PC-9 (cell line): ENCODE measurements around the gene ZWILCH. TPM values are rescaled to one million over a fixed set of nuclear protein-coding genes. Genes with fewer than 3 reads are reported as not detected.

Source experiments
- BruUV-seq: library from RNA; stranded (reverse); fragments of 400-500 nt; replicated peaks from 2 replicates; lab custom pipeline; 2021; lab: Mats Ljungman, UMichigan
- CTCF ChIA-PET: fragments of 300-600 bp; sonication (Branson Sonifier 250); formaldehyde crosslinking; loops from one replicate; lab custom pipeline; 2022; ENCODE audit warnings: antibody characterized with exemption; lab: Charles Lee
- POLR2A ChIA-PET: fragments of 300-600 bp; sonication (Branson Sonifier 250); formaldehyde crosslinking; loops from one replicate; lab custom pipeline; 2022; ENCODE audit warnings: antibody characterized with exemption; ENCODE audit not compliant: unreplicated experiment; lab: Charles Lee
- DNase-seq, 2 experiments: peaks; one replicate each; pipeline versions ENCODE4 v3.0.0 to v3.0.0-alpha.2; 2015 to 2022; ENCODE audit warnings: mixed read lengths in 1 of 2
- H2AFZ ChIP-seq: fragments of 200-600 bp; sonication (generic); 2 replicates; pipeline ENCODE4 v1.8.1; 2017; ENCODE audit warnings: antibody characterized with exemption
- H3F3A ChIP-seq: fragments of 200-600 bp; sonication (generic); 2 replicates; pipeline ENCODE4 v1.8.1; 2017; ENCODE audit warnings: antibody characterized with exemption, mild to moderate bottlenecking, low read depth; ENCODE audit not compliant: insufficient read depth
- H3K27ac ChIP-seq: fragments of 200-600 bp; sonication (generic); 2 replicates; pipeline ENCODE4 v1.6.1; 2016; ENCODE audit warnings: mixed run types
- H3K27me3 ChIP-seq: fragments of 200-600 bp; sonication (generic); 2 replicates; pipeline ENCODE4 v1.6.1; 2016; ENCODE audit warnings: low read depth, mixed run types; ENCODE audit not compliant: insufficient read depth
- H3K36me3 ChIP-seq: fragments of 200-600 bp; sonication (generic); 2 replicates; pipeline ENCODE4 v1.6.1; 2016; ENCODE audit warnings: low read depth, mixed run types
- H3K4me1 ChIP-seq: fragments of 200-600 bp; sonication (generic); replicated peaks from 2 replicates; pipeline ENCODE4 v1.6.1; 2016; ENCODE audit warnings: mixed run types; ENCODE audit not compliant: insufficient read depth
- H3K4me2 ChIP-seq: fragments of 200-600 bp; sonication (generic); 2 replicates; pipeline ENCODE4 v1.6.1; 2017; ENCODE audit warnings: mixed run types
- H3K4me3 ChIP-seq: fragments of 200-600 bp; sonication (generic); 2 replicates; pipeline ENCODE4 v1.6.1; 2016; ENCODE audit warnings: mixed run types
- H3K79me2 ChIP-seq: fragments of 200-600 bp; sonication (generic); 2 replicates; pipeline ENCODE4 v1.6.1; 2017; ENCODE audit warnings: low read depth, mixed run types
- H3K9me2 ChIP-seq: fragments of 200-600 bp; sonication (generic); 2 replicates; pipeline ENCODE4 v1.8.1; 2017; ENCODE audit warnings: mild to moderate bottlenecking; ENCODE audit not compliant: insufficient read depth
- H3K9me3 ChIP-seq: fragments of 200-600 bp; sonication (generic); 2 replicates; pipeline ENCODE4 v1.8.1; 2016; ENCODE audit warnings: low read depth; ENCODE audit not compliant: insufficient read depth
- H4K20me1 ChIP-seq: fragments of 200-600 bp; sonication (generic); 2 replicates; pipeline ENCODE4 v1.8.1; 2017; ENCODE audit not compliant: insufficient read depth
- CTCF ChIP-seq: fragments of 200-600 bp; sonication (generic); conservative IDR thresholded peaks from 2 replicates; pipeline ENCODE4 v1.6.1; 2017; ENCODE audit warnings: mixed run types, antibody characterized with exemption, mild to moderate bottlenecking, moderate library complexity
- EZH2 ChIP-seq: fragments of 200-600 bp; sonication (generic); IDR thresholded peaks from 2 replicates; pipeline ENCODE4 v1.8.0; 2017; ENCODE audit warnings: antibody characterized with exemption, low read depth
- intact Hi-C: fragments of 100-400 bp; cut with micrococcal nuclease; formaldehyde crosslinking; loops from one replicate; pipeline ENCODE4 v1.10.0; 2022; ENCODE audit not compliant: unreplicated experiment
- total RNA-seq: library from RNA; stranded (reverse); gene quantifications from 2 replicates; pipeline ENCODE4 v1.2.3, GENCODE V29; 2021

ZWILCH gene
- total RNA-seq, 1 experiment from 2014 or later = 26.3 TPM

DNA sequence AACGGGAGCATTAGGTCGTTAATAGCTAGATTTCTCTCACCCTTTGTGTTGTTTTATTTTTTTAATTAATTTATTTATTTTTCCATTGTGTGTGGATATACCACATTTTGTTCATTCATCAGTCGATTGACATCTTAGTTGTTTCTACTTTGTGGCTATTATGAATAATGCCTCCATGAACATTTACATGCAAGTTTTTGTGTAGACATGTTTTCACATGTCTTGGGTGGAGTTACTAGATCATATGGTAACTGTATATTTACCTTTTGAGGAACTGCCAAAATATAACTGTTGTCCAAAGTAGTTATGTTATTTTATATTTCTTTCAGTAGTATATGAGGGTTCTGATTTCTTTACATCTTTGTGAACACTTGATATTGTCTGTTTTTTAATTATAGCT is 18.8 kb downstream of the ZWILCH start:
- no peak for TF ChIP-seq EZH2
- TF ChIP-seq CTCF = no peak
- Histone ChIP-seq H3K4me2 (no peak overlapping the region), H3K36me3 (no peaks in the 10 kb centered on the region), H3K9me2 (no peaks in the 10 kb centered on the region), H3K4me1 (no peaks in the 10 kb centered on the region), H3K79me2 (no peaks in the 10 kb centered on the region), H3K9me3 (no peaks in the 10 kb centered on the region), H2AFZ (no peak overlapping the region), H3F3A (no peaks in the 10 kb centered on the region), H4K20me1 (no peaks in the 10 kb centered on the region), H3K27ac (no peak overlapping the region), H3K4me3 (no peak overlapping the region), H3K27me3 (no peaks in the 10 kb centered on the region)
- ChIA-PET POLR2A (no interaction called here), CTCF (no interaction called here)
- DNase-seq = no peak
- intact Hi-C loops = no loop called here
- BruUV-seq = no TSS peak

GRCh38 chr15:66524838-66525237 is 19.7 kb downstream of the ZWILCH start:
- Histone ChIP-seq H3K36me3 (no peaks in the 10 kb centered on the region), H4K20me1 (no peaks in the 10 kb centered on the region), H2AFZ (no peak overlapping the region), H3K9me2 (no peaks in the 10 kb centered on the region), H3K4me2 (no peak overlapping the region), H3K4me3 (no peak overlapping the region), H3K27ac (no peak overlapping the region), H3K27me3 (no peaks in the 10 kb centered on the region), H3K9me3 (no peaks in the 10 kb centered on the region), H3K4me1 (no peaks in the 10 kb centered on the region), H3F3A (no peaks in the 10 kb centered on the region), H3K79me2 (no peaks in the 10 kb centered on the region)
- no peak for DNase-seq
- POLR2A ChIA-PET = no interaction called here
- CTCF ChIA-PET = interaction anchor here (0.6 kb wide), 1 partner anchor 344 kb away, joined by 3 read pairs; no protein-coding TSS in a partner anchor
- intact Hi-C loops = no loop called here
- BruUV-seq = no TSS peak
- TF ChIP-seq EZH2 = no peak

- Histone ChIP-seq H3K79me2 (no peaks in the 10 kb centered on the region), H3K27me3 (no peaks in the 10 kb centered on the region), H3K9me3 (no peaks in the 10 kb centered on the region), H3K4me1 (no peaks in the 10 kb centered on the region), H4K20me1 (no peaks in the 10 kb centered on the region), H3F3A (no peaks in the 10 kb centered on the region), H2AFZ (no peak overlapping the region), H3K36me3 (no peaks in the 10 kb centered on the region), H3K27ac (no peak overlapping the region), H3K4me3 (no peak overlapping the region), H3K4me2 (no peak overlapping the region), H3K9me2 (no peaks in the 10 kb centered on the region)
- no TSS peak for BruUV-seq
- POLR2A ChIA-PET = no interaction called here
- CTCF ChIA-PET = interaction anchor here (0.6 kb wide), 1 partner anchor 43 kb away, joined by 6 read pairs; no protein-coding TSS in a partner anchor
- TF ChIP-seq CTCF (no peak), EZH2 (no peak)
- intact Hi-C loops = no loop called here
- no peak for DNase-seq
Observed at GRCh38 chr15:66535056-66535455, 29.9 kb downstream of the ZWILCH start.

- CTCF ChIA-PET = no interaction called here
- Histone ChIP-seq H4K20me1 (no peaks in the 10 kb centered on the region), H3K9me2 (no peaks in the 10 kb centered on the region), H3F3A (no peaks in the 10 kb centered on the region), H3K4me2 (no peak overlapping the region), H3K4me1 (no peaks in the 10 kb centered on the region), H3K79me2 (no peaks in the 10 kb centered on the region), H3K27me3 (no peaks in the 10 kb centered on the region), H2AFZ (no peak overlapping the region), H3K27ac (no peak overlapping the region), H3K4me3 (no peak overlapping the region), H3K36me3 (no peaks in the 10 kb centered on the region), H3K9me3 (no peaks in the 10 kb centered on the region)
- TF ChIP-seq EZH2 = no peak
- TF ChIP-seq CTCF = no peak
- intact Hi-C loops = no loop called here
- DNase-seq = no peak
- BruUV-seq = no TSS peak
- POLR2A ChIA-PET = no interaction called here
Observed at GRCh38 chr15:66542896-66543295, 37.8 kb downstream of the ZWILCH start.
